ENCODE measurements around the gene MTNR1A.

The MTNR1A gene

GRCh38 chr4:186570193-186570996 is 15.0 kb upstream of the MTNR1A start:
- no peak for TF ChIP-seq CTCF (IDR thresholded peaks at IDR 0.05)
- H3K27me3 Mint-ChIP-seq (ENCODE audit: low read depth, poor library complexity), result peaks cover 6% of the 10 kb centered on the region
- H3K9me3 Mint-ChIP-seq, result no peaks in the 10 kb centered on the region
- H3K4me1 Mint-ChIP-seq, result peaks cover 22% of the 10 kb centered on the region
- peak overlapping the region; percentile 76 for H3K27ac Mint-ChIP-seq
- H3K36me3 Mint-ChIP-seq (ENCODE audit: low read depth), result no peaks in the 10 kb centered on the region
- H3K4me3 Mint-ChIP-seq, result no peak overlapping the region
- peak; percentile 12 for DNase-seq

- TF ChIP-seq CTCF (IDR thresholded peaks at IDR 0.05), result no peak
- H3K27me3 Mint-ChIP-seq (ENCODE audit: low read depth, poor library complexity), result peaks cover 6% of the 10 kb centered on the region
- H3K27ac Mint-ChIP-seq, result no peak overlapping the region
- no peak for DNase-seq
- H3K4me1 Mint-ChIP-seq, result peaks cover 22% of the 10 kb centered on the region
- H3K4me3 Mint-ChIP-seq, result no peak overlapping the region
- no peaks in the 10 kb centered on the region for H3K9me3 Mint-ChIP-seq
- H3K36me3 Mint-ChIP-seq (ENCODE audit: low read depth), result no peaks in the 10 kb centered on the region
Measured at GRCh38 chr4:186569533-186570192, 14.3 kb upstream of the MTNR1A start.

GRCh38 chr4:186566068-186566467 is 10.7 kb upstream of the MTNR1A start:
- H3K27ac Mint-ChIP-seq, result no peak overlapping the region
- peaks cover 6% of the 10 kb centered on the region for H3K27me3 Mint-ChIP-seq (ENCODE audit: low read depth, poor library complexity)
- no peak overlapping the region for H3K4me3 Mint-ChIP-seq
- TF ChIP-seq CTCF (IDR thresholded peaks at IDR 0.05), result no peak
- no peaks in the 10 kb centered on the region for H3K9me3 Mint-ChIP-seq
- peaks cover 16% of the 10 kb centered on the region for H3K4me1 Mint-ChIP-seq
- H3K36me3 Mint-ChIP-seq (ENCODE audit: low read depth), result no peaks in the 10 kb centered on the region
- no peak for DNase-seq

GRCh38 chr4:186563761-186564160 is 8.4 kb upstream of the MTNR1A start:
- H3K36me3 Mint-ChIP-seq (ENCODE audit: low read depth), result no peaks in the 10 kb centered on the region
- H3K27me3 Mint-ChIP-seq (ENCODE audit: low read depth, poor library complexity), result peaks cover 3% of the 10 kb centered on the region
- no peak for TF ChIP-seq CTCF (IDR thresholded peaks at IDR 0.05)
- no peak for DNase-seq
- no peak overlapping the region for H3K4me3 Mint-ChIP-seq
- H3K9me3 Mint-ChIP-seq, result peaks cover 8% of the 10 kb centered on the region
- no peaks in the 10 kb centered on the region for H3K4me1 Mint-ChIP-seq
- no peak overlapping the region for H3K27ac Mint-ChIP-seq

GRCh38 chr4:186561748-186562147 is 6.4 kb upstream of the MTNR1A start:
- Mint-ChIP-seq H3K4me1 (peaks cover 10% of the 10 kb centered on the region), H3K36me3 (ENCODE audit: low read depth) (no peaks in the 10 kb centered on the region), H3K9me3 (peaks cover 8% of the 10 kb centered on the region), H3K4me3 (no peak overlapping the region), H3K27me3 (ENCODE audit: low read depth, poor library complexity) (no peaks in the 10 kb centered on the region), H3K27ac (no peak overlapping the region)
- no peak for DNase-seq
- no peak for TF ChIP-seq CTCF (IDR thresholded peaks at IDR 0.05)

Measured in nephron progenitor cell (in vitro differentiated cells).